ENCODE results near the gene ITGA4.

GRCh38 chr2:181566334-181567032 is 109.3 kb downstream of the ITGA4 start:
- TF ChIP-seq POLR2A (IDR thresholded peaks at IDR 0.05; ENCODE audit: low read depth, low read length): no peak
- no peak for TF ChIP-seq POLR2AphosphoS5 (IDR thresholded peaks at IDR 0.05; ENCODE audit: low read depth, low read length)

Data from GM12892 (cell line).